GM08714 (cell line): Measurements from ENCODE around the gene ARL8B.
"Not testable (repeated sequence)": the region's sequence is repeated elsewhere in the genome, so short reads cannot be mapped to it uniquely, and the experiment has no call there.

Experiments used
- H3K4me3 ChIP-seq: fragments of 200-500 bp; sonication (Bioruptor generic); 2 replicates; pipeline ENCODE4 v1.5.1; 2014; ENCODE audit warnings: mild to moderate bottlenecking, low read length, inconsistent platforms
- ZNF274 ChIP-seq: IDR thresholded peaks from 2 replicates; pipeline ENCODE4 v1.6.1; 2012; ENCODE audit warnings: mild to moderate bottlenecking, low read depth, low read length

Gene ARL8B

DNA sequence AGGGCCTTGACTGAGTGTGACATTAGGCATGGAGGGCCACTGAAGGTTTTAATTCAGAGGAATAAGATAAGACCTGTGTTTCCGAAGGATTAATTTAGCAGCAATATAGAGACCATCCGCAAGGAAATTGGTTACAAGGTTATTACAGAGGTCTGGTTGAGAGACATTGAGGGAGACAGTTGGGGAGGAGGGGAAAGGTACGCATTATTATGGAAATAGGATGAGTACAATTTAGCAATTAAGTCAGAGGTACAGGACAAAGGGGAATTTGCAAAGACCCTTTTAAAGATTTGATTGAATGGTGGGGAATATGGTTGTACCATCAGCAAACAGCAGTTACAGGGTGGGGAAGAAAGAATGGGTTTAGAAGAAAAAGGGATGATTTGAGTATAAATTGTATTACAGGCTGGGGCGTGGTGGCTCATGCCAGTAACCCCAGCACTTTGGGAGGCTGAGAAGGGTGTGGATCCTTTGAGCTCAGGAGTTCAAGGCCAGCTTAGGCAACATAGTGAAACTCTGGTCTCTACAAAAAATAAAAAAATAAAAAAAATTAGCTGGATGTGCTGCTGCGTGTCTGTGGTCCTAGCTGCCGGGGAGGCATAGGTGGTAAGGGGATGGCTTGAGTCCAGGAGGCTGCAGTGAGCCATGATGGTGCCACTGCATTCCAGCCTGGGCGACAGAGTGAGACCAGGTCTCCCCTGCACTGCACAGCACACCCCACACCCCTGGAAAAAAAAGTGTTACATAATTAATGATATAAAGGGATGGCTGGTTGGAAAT, 11.3 kb downstream of the ARL8B start:
- no peak for TF ChIP-seq ZNF274
- H3K4me3 ChIP-seq = no peak overlapping the region

DNA sequence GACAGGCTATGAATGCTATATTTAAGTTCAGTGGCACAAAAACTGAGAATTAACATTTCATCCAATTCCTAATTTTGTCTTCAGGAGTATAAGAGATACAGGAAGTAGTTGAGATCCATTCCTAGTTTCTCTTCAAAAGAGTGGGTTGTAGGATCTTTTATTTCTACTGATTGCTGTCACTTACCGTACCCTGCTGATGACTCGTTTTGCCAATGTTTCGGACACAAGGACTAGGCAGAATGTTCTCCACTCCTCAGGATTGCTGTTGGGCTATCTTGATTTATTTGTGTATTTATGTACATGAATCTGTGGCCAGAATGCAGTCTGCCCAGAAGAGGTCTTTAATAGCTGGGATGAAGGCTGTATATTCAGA, 11.9 kb downstream of the ARL8B start:
- no peak overlapping the region for H3K4me3 ChIP-seq
- TF ChIP-seq ZNF274 = no peak

DNA sequence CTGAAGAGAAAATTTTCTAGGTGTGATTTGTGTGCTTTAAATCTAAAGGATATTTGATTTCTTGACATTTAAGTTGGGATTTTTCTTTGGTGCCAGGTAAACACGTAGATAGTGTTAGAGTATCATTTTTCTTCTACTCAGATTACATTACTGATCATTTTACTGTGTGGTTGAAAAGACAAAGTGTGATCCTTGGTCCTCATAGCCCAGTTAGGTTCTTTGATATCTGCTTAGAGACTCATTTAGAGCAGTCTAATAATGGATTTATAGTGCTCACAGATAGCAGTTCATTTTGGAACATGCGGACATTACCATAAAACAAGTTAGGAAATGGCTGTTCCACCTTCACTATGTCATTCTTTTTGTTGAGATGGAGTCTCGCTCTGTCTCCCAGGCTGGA, 12.4 kb downstream of the ARL8B start:
- no peak overlapping the region for H3K4me3 ChIP-seq
- no peak for TF ChIP-seq ZNF274

GRCh38 chr3:5136211-5136918, 14.3 kb downstream of the ARL8B start:
- TF ChIP-seq ZNF274 = no peak

DNA sequence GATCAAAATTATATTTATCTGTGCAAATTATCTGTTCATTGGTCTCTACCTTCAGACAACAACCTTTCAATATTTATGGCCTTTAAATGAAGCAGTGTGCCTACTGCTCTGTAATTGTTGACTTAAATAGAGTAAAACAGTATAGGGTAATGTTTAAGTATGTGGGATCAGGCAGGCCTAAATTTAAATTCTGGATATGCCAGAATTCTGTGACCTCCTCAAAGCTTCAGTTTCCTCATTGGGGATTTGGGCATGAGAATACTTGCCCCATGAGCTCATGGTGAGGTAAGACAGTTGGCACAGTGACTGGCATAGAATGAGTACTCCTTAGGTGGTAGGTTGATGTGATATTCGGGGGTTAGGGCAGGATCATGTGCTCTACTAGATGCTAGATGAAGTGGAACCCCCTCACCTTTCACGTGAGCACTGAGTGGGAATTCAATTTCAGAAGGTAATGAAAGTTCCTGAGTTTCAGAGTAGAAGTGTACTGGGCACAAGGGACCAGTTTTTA, 14.9 kb downstream of the ARL8B start:
- no peak for TF ChIP-seq ZNF274
- H3K4me3 ChIP-seq = peak overlapping the region; percentile 48; the same call in 1 of the 2 replicates

More at GRCh38 chr3:5136211-5136918, 14.3 kb downstream of the ARL8B start:
- no peak overlapping the region for H3K4me3 ChIP-seq

DNA sequence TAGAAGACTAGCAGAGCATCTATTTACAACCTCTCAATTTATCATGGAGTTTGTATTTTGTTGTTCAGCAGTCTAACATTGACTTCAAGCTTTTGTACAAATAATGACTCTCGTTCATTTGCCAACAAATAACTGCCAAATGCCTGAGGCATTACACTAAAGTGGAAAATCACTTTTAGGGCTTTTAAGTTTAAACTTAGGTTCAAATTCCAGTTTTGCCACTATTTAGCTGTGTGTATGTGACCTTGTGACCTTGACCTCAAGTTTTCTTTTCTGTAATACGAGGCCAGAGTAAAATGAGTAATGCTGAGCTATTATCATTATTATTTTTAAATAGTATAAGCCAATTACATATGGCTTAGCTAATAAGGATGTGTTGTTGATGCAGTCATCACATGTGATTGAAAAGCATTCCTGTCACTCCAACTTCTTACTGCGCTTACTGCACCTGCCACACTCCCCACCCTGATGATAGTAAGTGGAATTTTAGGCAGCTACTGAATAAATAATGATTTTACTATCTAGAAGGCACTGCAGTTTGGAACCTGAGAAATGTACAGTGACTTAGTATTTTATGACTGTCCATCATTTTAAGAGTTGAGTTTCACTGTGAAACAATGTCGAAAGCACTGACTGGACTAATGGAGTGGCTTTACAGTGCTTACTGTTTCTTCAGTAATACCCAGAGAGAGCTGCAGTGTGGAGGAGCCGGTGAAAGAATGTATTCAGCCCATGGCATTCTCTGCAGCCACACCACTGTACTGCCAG, 16.3 kb downstream of the ARL8B start:
- no peak overlapping the region for H3K4me3 ChIP-seq
- no peak for TF ChIP-seq ZNF274

DNA sequence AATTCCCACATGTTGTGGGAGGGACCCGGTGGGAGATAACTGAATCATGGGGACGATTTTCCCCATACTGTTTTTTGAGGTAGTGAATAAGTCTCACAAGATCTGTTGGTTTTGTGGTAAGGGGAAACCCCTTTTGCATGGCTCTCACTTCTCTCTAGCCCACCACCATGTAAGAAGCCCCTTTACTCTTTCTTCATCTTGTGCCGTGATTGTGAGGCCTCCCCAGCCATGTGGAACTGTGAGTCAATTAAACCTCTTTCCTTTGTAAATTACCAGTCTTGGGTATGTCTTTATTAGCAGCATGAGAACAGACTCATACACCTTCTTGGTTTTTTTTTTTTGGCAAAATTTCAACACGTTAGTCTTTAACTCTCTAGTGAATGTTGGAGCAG, 18.1 kb downstream of the ARL8B start:
- no peak for TF ChIP-seq ZNF274
- H3K4me3 ChIP-seq = peak overlapping the region; percentile 34; the same call in 1 of the 2 replicates

DNA sequence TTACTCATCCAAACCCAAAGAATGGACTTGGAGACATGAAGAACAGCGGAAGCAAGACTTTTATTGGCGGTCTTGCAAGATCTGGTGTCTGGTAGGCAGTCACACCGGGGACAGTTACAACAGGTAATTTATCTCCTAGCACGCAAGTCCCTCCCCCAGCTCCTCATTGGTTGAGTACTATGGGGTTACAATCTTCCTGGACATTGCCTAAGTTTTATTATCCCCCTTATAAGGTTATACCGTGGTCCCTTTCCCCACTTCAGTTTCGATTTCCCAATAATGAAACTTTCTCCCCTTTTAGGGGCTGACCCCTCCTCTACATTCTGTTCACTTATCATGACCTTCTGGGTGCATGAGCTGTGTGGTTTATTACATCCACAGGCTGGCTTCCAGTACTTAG, 18.7 kb downstream of the ARL8B start:
- TF ChIP-seq ZNF274 = no peak
- peak overlapping the region; percentile 28; the same call in 1 of the 2 replicates for H3K4me3 ChIP-seq

DNA sequence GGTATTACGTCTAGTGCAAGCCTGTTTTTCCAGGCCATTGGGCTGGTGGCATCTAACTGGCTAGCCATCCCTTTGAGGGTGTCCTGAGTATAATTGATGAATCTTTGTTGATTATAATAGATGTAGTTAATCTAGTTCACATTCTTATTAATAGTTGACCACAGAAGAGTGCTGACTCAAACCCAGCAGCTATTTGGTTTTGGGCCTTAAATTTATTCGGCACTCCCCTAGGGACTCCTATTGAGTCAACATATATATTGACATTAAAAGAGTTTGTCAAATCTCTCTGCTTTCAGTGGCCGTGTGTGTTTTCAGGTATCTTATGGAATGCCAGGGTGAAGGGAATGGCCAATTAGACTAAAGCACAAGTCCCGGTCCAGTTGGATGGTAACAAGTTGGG, 19.7 kb downstream of the ARL8B start:
- no peak overlapping the region for H3K4me3 ChIP-seq
- TF ChIP-seq ZNF274 = no peak

DNA sequence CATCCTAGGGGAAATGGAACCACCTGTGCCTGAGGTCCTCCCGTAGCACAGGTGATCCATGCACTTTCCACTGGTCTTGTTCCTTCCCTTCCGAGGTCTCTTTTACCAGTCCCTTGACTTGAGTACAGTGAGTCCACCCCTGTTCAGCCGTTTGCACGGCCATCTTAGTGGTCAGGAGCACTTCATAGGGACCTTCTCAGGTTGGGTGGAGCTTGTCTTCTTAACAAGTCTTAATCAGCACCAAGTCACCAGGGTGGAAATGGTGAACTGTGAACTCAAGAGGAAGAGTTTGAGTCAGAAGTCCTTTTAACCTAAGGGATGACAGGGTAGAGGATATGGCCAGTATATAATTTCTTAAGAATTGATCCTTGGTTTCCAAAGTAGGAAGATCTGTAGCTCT, 21.4 kb downstream of the ARL8B start:
- no peak overlapping the region for H3K4me3 ChIP-seq
- TF ChIP-seq ZNF274 = no peak

DNA sequence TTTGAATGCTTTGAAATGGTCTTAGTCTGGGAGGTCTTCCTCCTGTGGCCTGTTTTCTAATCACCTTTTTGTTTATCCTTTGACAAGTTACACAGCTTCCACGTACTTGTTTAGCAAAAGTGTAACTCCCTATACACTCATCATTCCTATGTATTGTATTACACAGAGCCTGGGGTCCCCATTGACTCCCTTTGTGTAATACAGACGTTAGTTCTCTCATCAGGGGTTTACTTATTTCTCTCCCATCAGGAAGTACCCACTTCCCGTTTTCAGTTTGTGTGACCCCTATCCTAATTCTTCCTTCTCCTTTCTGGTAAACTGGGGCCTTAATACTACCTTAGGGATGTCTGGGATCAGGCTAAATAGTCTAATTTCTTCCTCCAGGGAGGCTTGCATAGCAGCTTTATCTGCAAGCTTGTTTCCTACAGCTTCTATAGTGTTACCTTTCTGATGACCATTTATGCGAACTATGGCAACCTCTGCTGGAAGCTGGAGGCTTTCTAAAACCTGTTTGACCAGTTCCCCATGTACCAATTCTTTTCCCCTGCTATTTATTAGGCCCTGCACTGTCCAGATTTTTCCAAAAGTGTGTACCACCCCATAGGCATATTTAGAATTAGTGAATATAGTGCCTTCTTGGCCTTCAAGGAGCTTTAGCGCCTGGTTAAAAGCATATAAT, 22.4 kb downstream of the ARL8B start:
- TF ChIP-seq ZNF274 = no peak
- no peak overlapping the region for H3K4me3 ChIP-seq

DNA sequence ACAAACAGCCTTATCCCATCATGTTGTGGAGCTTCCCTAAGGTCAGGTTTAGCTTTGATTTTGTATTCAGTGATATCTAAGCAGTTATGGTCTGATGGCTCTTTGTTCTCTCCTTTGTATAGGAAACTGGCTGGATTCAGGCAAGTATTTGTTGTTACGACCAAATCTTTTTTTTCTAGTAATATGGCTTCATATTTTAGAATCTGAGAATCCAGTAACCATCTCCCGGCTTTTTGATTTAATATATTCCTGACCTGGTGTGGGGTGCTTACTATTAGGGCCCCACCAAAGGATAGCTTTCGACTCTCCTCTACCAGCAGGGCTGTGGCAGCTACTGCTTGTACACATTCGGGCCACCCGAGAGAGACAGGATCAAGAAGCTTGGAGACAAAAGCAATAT, 23.0 kb downstream of the ARL8B start:
- H3K4me3 ChIP-seq = no peak overlapping the region
- TF ChIP-seq ZNF274 = no peak

GRCh38 chr3:5147152-5147551, 25.1 kb downstream of the ARL8B start:
- H3K4me3 ChIP-seq = not testable (repeated sequence)

DNA sequence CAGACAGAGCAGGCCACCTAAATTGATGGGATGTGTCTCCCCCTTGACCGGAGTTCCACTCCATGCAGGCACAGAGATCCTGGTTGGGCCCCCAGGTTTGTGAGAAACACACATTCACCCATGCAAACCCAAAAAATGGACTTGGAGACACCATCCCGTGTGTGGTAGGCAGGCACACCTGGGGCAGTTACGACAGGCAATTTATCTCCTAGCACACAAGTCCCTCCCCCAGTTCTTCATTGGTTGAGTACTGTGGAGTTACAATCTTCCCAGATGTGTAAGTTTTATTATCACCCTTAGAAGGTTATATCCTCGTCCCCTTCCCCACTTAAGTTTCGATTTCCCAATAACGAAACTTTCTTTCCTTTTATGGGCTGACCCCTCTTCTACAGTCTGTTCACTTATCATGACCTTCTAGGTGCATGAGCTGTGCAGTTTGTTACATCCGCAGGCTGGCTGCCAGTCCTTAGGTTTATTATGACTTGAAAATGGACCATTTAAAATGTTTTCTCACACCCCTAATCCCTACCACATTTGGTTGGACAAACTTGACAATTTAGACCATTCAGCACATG, 27.3 kb downstream of the ARL8B start:
- H3K4me3 ChIP-seq = no peak overlapping the region
- TF ChIP-seq ZNF274 = no peak
